Measurements from ENCODE around the gene DOCK1.

Gene DOCK1

GRCh38 chr10:126908729-126909128, 3.5 kb downstream of the DOCK1 start:
- Histone ChIP-seq H3K4me1 (ENCODE audit: insufficient read depth, low read length, poor library complexity, severe bottlenecking) (no peaks in the 10 kb centered on the region), H3K4me2 (ENCODE audit: low read depth, low read length, poor library complexity, severe bottlenecking) (no peak overlapping the region), H3K79me2 (ENCODE audit: insufficient read depth, low read length) (no peaks in the 10 kb centered on the region), H3K36me3 (ENCODE audit: insufficient read depth, low read length) (no peaks in the 10 kb centered on the region), H3K27me3 (ENCODE audit: insufficient read depth, low read length, poor library complexity, severe bottlenecking) (no peaks in the 10 kb centered on the region), H3F3A (ENCODE audit: low read depth) (no peaks in the 10 kb centered on the region), H2AFZ (ENCODE audit: low read length) (no peak overlapping the region), H3K9ac (ENCODE audit: low read depth, low read length, poor library complexity, severe bottlenecking) (no peak overlapping the region), H3K9me2 (replicated peaks; ENCODE audit: low read depth, low read length) (no peaks in the 10 kb centered on the region), H3K4me3 (ENCODE audit: low read length, poor library complexity, severe bottlenecking) (no peak overlapping the region), H3K9me3 (ENCODE audit: insufficient read depth, low read depth, low read length) (peaks cover 5% of the 10 kb centered on the region; the same call in 1 of the 2 replicates), H4K20me1 (ENCODE audit: insufficient read depth, low read length, poor library complexity, severe bottlenecking) (no peaks in the 10 kb centered on the region)
- TF ChIP-seq, protein P1, sequence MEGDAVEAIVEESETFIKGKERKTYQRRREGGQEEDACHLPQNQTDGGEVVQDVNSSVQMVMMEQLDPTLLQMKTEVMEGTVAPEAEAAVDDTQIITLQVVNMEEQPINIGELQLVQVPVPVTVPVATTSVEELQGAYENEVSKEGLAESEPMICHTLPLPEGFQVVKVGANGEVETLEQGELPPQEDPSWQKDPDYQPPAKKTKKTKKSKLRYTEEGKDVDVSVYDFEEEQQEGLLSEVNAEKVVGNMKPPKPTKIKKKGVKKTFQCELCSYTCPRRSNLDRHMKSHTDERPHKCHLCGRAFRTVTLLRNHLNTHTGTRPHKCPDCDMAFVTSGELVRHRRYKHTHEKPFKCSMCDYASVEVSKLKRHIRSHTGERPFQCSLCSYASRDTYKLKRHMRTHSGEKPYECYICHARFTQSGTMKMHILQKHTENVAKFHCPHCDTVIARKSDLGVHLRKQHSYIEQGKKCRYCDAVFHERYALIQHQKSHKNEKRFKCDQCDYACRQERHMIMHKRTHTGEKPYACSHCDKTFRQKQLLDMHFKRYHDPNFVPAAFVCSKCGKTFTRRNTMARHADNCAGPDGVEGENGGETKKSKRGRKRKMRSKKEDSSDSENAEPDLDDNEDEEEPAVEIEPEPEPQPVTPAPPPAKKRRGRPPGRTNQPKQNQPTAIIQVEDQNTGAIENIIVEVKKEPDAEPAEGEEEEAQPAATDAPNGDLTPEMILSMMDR (conservative IDR thresholded peaks at IDR 0.05; ENCODE audit: low read length), result no peak
- TF ChIP-seq EZH2phosphoT487 (IDR thresholded peaks at IDR 0.05; ENCODE audit: borderline replicate concordance), result no peak

- Histone ChIP-seq H3K9me3 (ENCODE audit: insufficient read depth, low read depth, low read length) (peaks cover 5% of the 10 kb centered on the region; the same call in 1 of the 2 replicates), H3K9ac (ENCODE audit: low read depth, low read length, poor library complexity, severe bottlenecking) (no peak overlapping the region), H3K36me3 (ENCODE audit: insufficient read depth, low read length) (no peaks in the 10 kb centered on the region), H3K79me2 (ENCODE audit: insufficient read depth, low read length) (no peaks in the 10 kb centered on the region), H3K4me2 (ENCODE audit: low read depth, low read length, poor library complexity, severe bottlenecking) (no peak overlapping the region), H3K9me2 (replicated peaks; ENCODE audit: low read depth, low read length) (no peaks in the 10 kb centered on the region), H3K27me3 (ENCODE audit: insufficient read depth, low read length, poor library complexity, severe bottlenecking) (no peaks in the 10 kb centered on the region), H3K4me3 (ENCODE audit: low read length, poor library complexity, severe bottlenecking) (no peak overlapping the region), H2AFZ (ENCODE audit: low read length) (no peak overlapping the region), H3K4me1 (ENCODE audit: insufficient read depth, low read length, poor library complexity, severe bottlenecking) (no peaks in the 10 kb centered on the region), H3F3A (ENCODE audit: low read depth) (no peaks in the 10 kb centered on the region), H4K20me1 (ENCODE audit: insufficient read depth, low read length, poor library complexity, severe bottlenecking) (no peaks in the 10 kb centered on the region)
- TF ChIP-seq, protein P1 (conservative IDR thresholded peaks at IDR 0.05; ENCODE audit: low read length), result no peak
- no peak for TF ChIP-seq EZH2phosphoT487 (IDR thresholded peaks at IDR 0.05; ENCODE audit: borderline replicate concordance)
Observed at GRCh38 chr10:126909147-126909546, 3.9 kb downstream of the DOCK1 start.

GRCh38 chr10:126910196-126910595, 5.0 kb downstream of the DOCK1 start:
- no peaks in the 10 kb centered on the region for H4K20me1 ChIP-seq (ENCODE audit: insufficient read depth, low read length, poor library complexity, severe bottlenecking)
- no peak overlapping the region for H2AFZ ChIP-seq (ENCODE audit: low read length)
- no peak overlapping the region for H3K9ac ChIP-seq (ENCODE audit: low read depth, low read length, poor library complexity, severe bottlenecking)
- no peaks in the 10 kb centered on the region for H3K4me1 ChIP-seq (ENCODE audit: insufficient read depth, low read length, poor library complexity, severe bottlenecking)
- no peaks in the 10 kb centered on the region for H3K79me2 ChIP-seq (ENCODE audit: insufficient read depth, low read length)
- H3K27me3 ChIP-seq (ENCODE audit: insufficient read depth, low read length, poor library complexity, severe bottlenecking), result no peaks in the 10 kb centered on the region
- no peaks in the 10 kb centered on the region for H3F3A ChIP-seq (ENCODE audit: low read depth)
- TF ChIP-seq, protein P1 (conservative IDR thresholded peaks at IDR 0.05; ENCODE audit: low read length), result no peak
- TF ChIP-seq EZH2phosphoT487 (IDR thresholded peaks at IDR 0.05; ENCODE audit: borderline replicate concordance), result no peak
- no peak overlapping the region for H3K4me3 ChIP-seq (ENCODE audit: low read length, poor library complexity, severe bottlenecking)
- H3K9me2 ChIP-seq (replicated peaks; ENCODE audit: low read depth, low read length), result no peaks in the 10 kb centered on the region
- H3K36me3 ChIP-seq (ENCODE audit: insufficient read depth, low read length), result no peaks in the 10 kb centered on the region
- H3K4me2 ChIP-seq (ENCODE audit: low read depth, low read length, poor library complexity, severe bottlenecking), result no peak overlapping the region
- peaks cover 5% of the 10 kb centered on the region; the same call in 1 of the 2 replicates for H3K9me3 ChIP-seq (ENCODE audit: insufficient read depth, low read depth, low read length)
